ENCODE measurements around the gene TACC3.

Gene TACC3

DNA sequence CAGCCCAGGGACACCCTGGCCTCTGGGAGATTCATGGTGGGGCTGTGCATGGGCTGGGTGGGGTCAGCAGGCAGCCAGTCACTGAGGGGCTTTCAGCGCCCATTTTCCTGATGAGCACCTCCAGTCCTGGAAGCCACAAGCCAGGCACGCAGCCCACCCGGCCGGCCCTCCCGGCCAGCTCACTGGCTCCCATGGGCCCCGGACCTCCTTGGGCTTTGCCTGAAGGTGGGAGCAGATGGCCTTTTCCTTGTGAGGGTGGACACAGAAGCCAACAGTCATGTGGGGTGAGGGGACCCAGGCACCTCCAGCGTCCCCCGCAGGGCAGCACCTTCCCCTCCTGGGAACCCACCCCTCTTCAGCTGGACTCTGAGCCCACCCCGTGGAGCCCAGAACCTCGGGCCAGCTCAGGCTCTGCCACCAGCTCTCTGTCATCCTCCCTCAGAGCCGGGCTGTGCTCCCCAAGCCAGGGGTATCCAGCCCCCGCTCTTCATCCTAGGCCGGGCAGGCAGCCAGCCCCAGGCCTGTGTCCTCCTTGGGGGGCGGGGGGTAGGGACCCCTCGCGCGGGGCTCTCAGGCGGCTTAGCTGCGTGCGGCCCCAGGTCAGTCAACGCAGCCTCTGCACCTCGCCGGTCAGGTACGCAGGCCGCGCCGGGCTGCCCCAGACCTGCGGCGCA, 71.0 kb downstream of the TACC3 start:
- DNase-seq (ENCODE audit: low read depth, low spot score) = no peak

DNA sequence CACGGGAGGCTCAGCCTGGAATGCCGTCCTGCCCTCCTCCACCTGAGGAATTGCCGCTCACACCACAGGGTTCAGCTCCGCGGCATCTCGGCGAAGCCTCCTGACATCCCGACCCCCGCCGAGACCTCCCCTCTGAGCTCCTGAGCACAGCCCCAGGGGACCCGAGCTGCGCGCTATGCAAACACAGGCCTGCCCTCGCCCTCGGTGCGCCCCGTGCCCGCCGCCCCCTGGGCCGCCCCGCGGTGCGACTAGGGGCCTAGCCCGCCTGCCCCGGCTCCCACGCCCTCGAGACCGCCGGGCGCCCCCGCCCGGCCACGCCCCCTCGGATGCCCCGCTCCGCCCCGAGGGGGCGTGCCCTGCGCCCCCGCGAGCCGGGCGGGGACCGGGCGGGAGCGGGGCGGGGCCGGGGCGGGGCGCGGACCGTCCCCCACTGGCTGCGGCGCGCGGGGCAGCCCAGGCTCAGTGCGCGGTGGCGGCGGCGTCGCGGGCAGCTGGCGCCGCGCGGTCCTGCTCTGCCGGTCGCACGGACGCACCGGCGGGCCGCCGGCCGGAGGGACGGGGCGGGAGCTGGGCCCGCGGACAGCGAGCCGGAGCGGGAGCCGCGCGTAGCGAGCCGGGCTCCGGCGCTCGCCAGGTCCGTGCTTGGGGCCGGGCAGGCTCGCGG, 71.6 kb downstream of the TACC3 start, which contains the start of gene FGFR3:
Gene FGFR3, plus strand, starts transcription at position 462 of the 664 bp plus-strand sequence. CDS start 642 bp downstream, outside the sequence.
- no peak for DNase-seq (ENCODE audit: low read depth, low spot score)

DNA sequence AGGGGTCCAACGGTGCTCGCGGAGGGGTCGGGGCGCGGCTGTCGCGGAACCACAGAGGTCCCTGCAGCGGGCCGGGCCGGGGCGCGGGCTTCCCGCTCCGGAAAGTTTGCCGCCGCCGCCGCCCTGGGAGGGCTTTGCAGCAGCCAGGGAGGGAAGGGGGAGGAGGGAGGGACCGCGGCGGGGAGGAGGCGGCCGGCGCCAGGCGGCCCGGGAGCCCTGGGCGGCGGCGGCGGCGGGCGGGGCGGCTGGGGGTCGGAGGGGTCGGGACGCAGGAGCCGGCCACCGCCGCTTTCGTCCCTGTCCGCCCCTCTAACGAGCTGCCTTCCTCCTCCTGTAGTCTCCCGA, 72.1 kb downstream of the TACC3 start:
- no peak for DNase-seq (ENCODE audit: low read depth, low spot score)

DNA sequence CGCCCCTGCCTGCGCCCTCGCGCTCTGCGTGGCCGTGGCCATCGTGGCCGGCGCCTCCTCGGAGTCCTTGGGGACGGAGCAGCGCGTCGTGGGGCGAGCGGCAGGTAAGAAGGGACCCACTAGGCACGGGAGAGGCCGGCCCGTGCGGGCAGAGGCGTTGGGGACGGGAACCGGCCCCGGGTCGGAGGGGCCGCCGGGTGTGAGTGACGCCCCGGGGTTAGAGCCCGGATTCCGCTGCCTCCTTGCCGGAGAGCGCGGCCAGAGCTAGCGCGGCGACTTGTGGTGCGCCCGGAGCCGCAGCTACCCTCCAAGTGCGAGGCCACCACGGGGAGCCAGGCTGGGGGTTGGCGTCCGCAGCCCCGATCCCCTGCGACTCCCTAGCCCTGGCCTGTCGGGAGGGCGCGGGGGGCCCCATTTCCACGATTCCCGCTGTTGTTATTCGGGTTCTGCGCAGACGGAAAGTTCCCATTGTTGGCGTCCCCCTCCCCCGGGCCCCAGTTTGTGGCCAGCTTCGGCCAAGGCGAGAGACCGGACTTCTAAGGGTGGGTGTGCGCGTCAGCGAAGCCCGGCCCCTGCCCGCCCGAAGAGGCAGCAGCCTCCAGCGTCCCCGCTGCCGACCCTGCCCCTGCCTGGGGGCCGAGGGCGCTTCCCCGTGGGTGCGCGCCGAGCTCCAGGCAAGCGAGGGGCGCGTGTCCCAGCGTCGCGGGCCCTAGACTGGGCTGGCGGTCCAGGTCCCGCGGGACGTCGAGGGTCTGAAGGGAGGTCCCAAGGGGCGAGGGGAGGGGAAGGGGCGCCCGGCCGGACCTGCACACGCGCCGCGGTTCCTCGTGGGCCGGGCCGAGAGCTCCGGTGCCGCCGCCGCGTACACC, 72.9 kb downstream of the TACC3 start:
- DNase-seq (ENCODE audit: low read depth, low spot score) = no peak
